Breast epithelium (tissue), 4 donors: ENCODE measurements around the gene TAF10. TPM values are rescaled to one million over a fixed set of nuclear protein-coding genes. Genes with fewer than 3 reads are reported as not detected.

Source experiments
- DNase-seq, 2 donors: peaks; one replicate each; pipeline ENCODE4 v3.0.0-alpha.2; 2019; ENCODE audit warnings: low spot score in 2 of 2
- H3K27ac ChIP-seq, 2 donors: fragments of 200-600 bp; sonication (generic) in 1 of 2; one replicate each; pipeline ENCODE4 v1.5.1; 2016 to 2019; ENCODE audit warnings: mild to moderate bottlenecking in 1 of 2
- H3K27me3 ChIP-seq, 2 donors: fragments of 200-600 bp; sonication (generic) in 1 of 2; one replicate each; pipeline versions ENCODE4 v1.5.1 to v1.6.0; 2017 to 2019; ENCODE audit warnings: control low read depth in 1 of 2, mild to moderate bottlenecking in 1 of 2
- H3K36me3 ChIP-seq: fragments of 200-600 bp; one replicate; pipeline ENCODE4 v1.5.1; 2019
- H3K4me1 ChIP-seq, 2 donors: fragments of 200-600 bp; sonication (generic); one replicate each; pipeline ENCODE4 v1.5.1; 2016 to 2019; ENCODE audit warnings: control low read depth in 1 of 2
- H3K4me3 ChIP-seq, 3 donors: fragments of 200-600 bp; sonication (generic); 1 replicate in 2 of 3; 2 replicates in 1 of 3; pipeline ENCODE4 v1.5.1; 2016 to 2019; ENCODE audit warnings: mild to moderate bottlenecking in 3 of 3, moderate library complexity in 2 of 3
- H3K9me3 ChIP-seq, 2 donors: fragments of 200-600 bp; sonication (generic) in 1 of 2; one replicate each; pipeline ENCODE4 v1.5.1; 2016 to 2019; ENCODE audit warnings: control low read depth in 1 of 2
- POLR2A ChIP-seq: fragments of 450-650 bp; IDR thresholded peaks from one replicate; pipeline ENCODE4 v1.6.1; 2016; ENCODE audit warnings: antibody characterized with exemption, mild to moderate bottlenecking, moderate library complexity
- POLR2AphosphoS5 ChIP-seq, 3 donors: sonication (generic); formaldehyde crosslinking; IDR thresholded peaks; one replicate each; pipeline ENCODE4 v1.6.1; 2017; ENCODE audit warnings: antibody characterized with exemption in 3 of 3
- intact Hi-C: fragments of 100-400 bp; cut with DNase I; formaldehyde crosslinking; loops from one replicate; pipeline ENCODE4 v1.15.1; 2023; ENCODE audit warnings: low total_unique reads
- total RNA-seq, 3 donors: library from RNA; depleted of rRNA; stranded (reverse); fragments of >200 nt; gene quantifications; one replicate each; pipeline ENCODE4 v1.1.0, GENCODE V29; 2016
- TF ChIP-seq, protein P1 (sequence below), 3 donors: fragments of 450-650 bp; IDR thresholded peaks; one replicate each; pipeline ENCODE4 v1.5.1; 2016 to 2017; ENCODE audit warnings: antibody characterized with exemption in 3 of 3, mild to moderate bottlenecking in 3 of 3, moderate library complexity in 3 of 3

TAF10 gene
- total RNA-seq, 3 donors from 2014 or later = 45.4 to 82.6 (median 54.7) TPM

DNA sequence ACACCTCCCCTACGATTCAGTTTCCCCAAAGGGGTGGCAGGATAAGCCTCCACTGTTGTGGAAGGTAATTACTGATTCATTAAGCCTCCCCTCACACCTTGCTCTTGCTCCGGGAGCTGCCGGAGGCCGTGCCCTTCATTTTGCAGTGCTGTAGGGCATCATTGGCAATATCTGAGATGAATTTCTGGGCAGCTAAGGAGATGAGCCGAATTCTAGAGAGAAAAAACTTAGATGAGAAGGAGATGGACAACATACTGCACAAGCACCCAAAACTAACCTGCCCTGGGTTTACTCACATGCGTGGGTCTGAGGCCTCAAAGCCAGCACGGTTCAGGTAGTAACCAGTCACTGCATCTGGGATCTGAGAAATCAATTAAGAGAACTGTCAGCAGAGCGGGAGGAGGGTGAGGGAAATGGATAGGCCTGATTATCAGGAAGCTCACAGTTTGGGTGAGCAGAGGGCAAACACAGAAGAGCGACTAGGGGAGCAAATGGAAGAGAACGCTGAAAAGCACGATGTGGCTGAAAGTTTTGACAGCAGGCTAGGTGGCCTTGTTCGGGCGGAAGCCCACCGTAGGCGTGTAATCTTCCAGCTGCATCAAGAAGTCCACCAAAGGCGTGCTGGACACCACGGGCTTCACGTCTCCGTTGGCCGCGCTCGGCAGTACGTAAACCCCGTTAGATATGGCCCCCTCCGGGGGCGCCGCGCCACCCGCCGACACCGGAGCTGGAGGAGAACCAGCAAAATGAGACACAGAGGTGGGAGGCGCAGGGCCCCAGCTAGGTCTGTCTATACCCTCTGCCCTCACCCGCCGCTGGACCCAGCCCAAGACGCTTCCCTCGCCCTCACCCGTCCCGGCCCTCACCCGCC is 689 bp downstream of the TAF10 start:
- peak overlapping the region; percentile 93 to 99 for H3K27ac ChIP-seq
- H3K4me1 ChIP-seq = peaks cover 0 to 13% of the 10 kb centered on the region in 2 donors
- no peaks in the 10 kb centered on the region for H3K9me3 ChIP-seq
- peak overlapping the region; percentile 83 to 88 (median 84) for H3K4me3 ChIP-seq
- H3K27me3 ChIP-seq = no peaks in the 10 kb centered on the region
- TF ChIP-seq POLR2AphosphoS5 (IDR thresholded peaks at IDR 0.05) (no peak), POLR2A (no peak)
- TF ChIP-seq, protein P1, sequence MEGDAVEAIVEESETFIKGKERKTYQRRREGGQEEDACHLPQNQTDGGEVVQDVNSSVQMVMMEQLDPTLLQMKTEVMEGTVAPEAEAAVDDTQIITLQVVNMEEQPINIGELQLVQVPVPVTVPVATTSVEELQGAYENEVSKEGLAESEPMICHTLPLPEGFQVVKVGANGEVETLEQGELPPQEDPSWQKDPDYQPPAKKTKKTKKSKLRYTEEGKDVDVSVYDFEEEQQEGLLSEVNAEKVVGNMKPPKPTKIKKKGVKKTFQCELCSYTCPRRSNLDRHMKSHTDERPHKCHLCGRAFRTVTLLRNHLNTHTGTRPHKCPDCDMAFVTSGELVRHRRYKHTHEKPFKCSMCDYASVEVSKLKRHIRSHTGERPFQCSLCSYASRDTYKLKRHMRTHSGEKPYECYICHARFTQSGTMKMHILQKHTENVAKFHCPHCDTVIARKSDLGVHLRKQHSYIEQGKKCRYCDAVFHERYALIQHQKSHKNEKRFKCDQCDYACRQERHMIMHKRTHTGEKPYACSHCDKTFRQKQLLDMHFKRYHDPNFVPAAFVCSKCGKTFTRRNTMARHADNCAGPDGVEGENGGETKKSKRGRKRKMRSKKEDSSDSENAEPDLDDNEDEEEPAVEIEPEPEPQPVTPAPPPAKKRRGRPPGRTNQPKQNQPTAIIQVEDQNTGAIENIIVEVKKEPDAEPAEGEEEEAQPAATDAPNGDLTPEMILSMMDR (IDR thresholded peaks at IDR 0.05) = no peak
- intact Hi-C loops = no loop called here
- peaks cover 13% of the 10 kb centered on the region for H3K36me3 ChIP-seq
- DNase-seq = peak in 1 of 2 donors; percentile 39

DNA sequence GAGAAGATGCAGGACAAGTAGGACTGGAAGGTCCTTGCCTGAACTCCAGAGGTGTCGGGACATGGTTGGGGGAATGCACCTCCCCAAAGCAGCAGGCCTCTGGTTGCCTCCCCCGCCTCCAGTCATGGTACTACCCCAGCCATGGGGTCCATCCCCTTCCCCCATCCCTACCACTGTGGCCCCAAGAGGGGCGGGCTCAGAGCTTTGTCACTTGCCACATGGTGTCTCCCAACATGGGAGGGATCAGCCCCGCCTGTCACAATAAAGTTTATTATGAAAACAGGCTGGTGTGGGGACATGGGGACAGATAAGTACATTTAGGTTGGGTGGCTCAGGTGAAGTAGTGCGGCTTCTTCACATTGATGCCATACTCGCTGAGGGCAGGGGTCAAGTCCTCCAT is 1.4 kb downstream of the TAF10 start:
- H3K27me3 ChIP-seq = no peaks in the 10 kb centered on the region
- TF ChIP-seq POLR2AphosphoS5 (IDR thresholded peaks at IDR 0.05) (no peak), POLR2A (no peak)
- TF ChIP-seq, protein P1 (IDR thresholded peaks at IDR 0.05) = no peak
- H3K4me3 ChIP-seq = peak overlapping the region in 1 of 3 donors; percentile 83
- peaks cover 13% of the 10 kb centered on the region for H3K36me3 ChIP-seq
- intact Hi-C loops = no loop called here
- H3K27ac ChIP-seq = peak overlapping the region; percentile 93 to 99
- H3K4me1 ChIP-seq = peaks cover 0 to 18% of the 10 kb centered on the region in 2 donors
- no peaks in the 10 kb centered on the region for H3K9me3 ChIP-seq
- DNase-seq = no peak

DNA sequence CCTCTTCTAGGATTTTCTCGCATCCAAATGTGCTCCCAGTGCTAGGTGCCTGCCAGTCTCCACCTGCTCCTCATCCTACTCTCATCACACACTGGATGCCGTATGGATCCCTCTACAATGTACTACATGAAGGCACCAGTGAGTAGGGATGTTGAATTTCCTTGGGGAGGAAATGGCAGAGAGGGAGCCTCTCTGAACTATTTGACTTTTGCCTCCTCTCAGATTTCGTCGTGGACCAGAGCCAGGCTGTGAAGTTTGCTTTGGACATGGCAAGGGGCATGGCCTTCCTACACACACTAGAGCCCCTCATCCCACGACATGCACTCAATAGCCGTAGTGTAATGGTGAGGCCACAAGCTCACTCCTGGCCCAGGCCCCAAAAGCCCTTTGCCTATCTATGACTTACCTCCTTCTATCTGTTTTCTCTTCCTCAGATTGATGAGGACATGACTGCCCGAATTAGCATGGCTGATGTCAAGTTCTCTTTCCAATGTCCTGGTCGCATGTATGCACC is 2.5 kb downstream of the TAF10 start:
- no peaks in the 10 kb centered on the region for H3K27me3 ChIP-seq
- TF ChIP-seq POLR2A (no peak), POLR2AphosphoS5 (IDR thresholded peaks at IDR 0.05) (no peak)
- TF ChIP-seq, protein P1 (IDR thresholded peaks at IDR 0.05) = no peak
- no peak overlapping the region for H3K4me3 ChIP-seq
- no peaks in the 10 kb centered on the region for H3K9me3 ChIP-seq
- intact Hi-C loops = loop anchor here (5.0 kb wide), 1 partner anchor 1563 kb away; no protein-coding TSS in a partner anchor
- peaks cover 13% of the 10 kb centered on the region for H3K36me3 ChIP-seq
- H3K4me1 ChIP-seq = peaks cover 0 to 24% of the 10 kb centered on the region in 2 donors
- H3K27ac ChIP-seq = peak overlapping the region; percentile 92 to 96
- peak in 1 of 2 donors; percentile 16 for DNase-seq

DNA sequence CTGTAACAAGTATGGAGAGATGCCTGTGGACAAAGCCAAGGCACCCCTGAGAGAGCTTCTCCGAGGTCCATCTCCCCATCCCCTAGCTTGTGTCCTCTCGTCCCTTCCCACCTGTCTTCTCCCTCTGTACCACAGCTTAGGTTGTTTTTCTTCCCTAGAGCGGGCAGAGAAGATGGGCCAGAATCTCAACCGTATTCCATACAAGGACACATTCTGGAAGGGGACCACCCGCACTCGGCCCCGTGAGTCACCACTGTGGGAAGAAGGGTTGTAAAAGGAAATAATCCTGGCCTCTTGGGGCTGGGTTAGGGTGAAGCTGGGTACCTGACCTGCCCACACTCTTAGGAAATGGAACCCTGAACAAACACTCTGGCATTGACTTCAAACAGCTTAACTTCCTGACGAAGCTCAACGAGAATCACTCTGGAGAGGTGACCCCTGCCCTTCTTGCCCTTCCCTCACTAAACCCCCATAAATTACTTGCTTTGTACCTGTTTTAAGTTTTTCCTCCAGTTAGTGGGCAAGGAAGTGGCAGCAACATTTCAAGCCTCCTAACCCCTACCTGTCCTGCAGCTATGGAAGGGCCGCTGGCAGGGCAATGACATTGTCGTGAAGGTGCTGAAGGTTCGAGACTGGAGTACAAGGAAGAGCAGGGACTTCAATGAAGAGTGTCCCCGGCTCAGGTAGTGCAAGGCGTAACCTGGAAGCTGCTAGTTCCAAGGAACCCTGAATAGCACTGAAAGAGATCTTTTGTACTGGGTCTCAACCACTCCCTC is 3.1 kb downstream of the TAF10 start:
- Histone ChIP-seq H3K27ac (peak overlapping the region; percentile 92 to 96), H3K36me3 (peaks cover 13% of the 10 kb centered on the region), H3K4me3 (no peak overlapping the region), H3K27me3 (no peaks in the 10 kb centered on the region), H3K9me3 (no peaks in the 10 kb centered on the region), H3K4me1 (peaks cover 0 to 24% of the 10 kb centered on the region in 2 donors)
- TF ChIP-seq POLR2AphosphoS5 (IDR thresholded peaks at IDR 0.05) = no peak
- no peak for TF ChIP-seq POLR2A
- TF ChIP-seq, protein P1 (IDR thresholded peaks at IDR 0.05) = no peak
- DNase-seq = peak in 1 of 2 donors; percentile 19
- intact Hi-C loops = loop anchor here (5.0 kb wide), 1 partner anchor 1563 kb away; no protein-coding TSS in a partner anchor
